ENCODE results near the gene FAM171A1. TPM values are rescaled to one million over a fixed set of nuclear protein-coding genes. Genes with fewer than 3 reads are reported as not detected.

Gene FAM171A1
- total RNA-seq, 1 donor from 2014 or later: 73.6 TPM

- TF ChIP-seq CTCF (IDR thresholded peaks at IDR 0.05; ENCODE audit: unreplicated experiment): no peak
- Mint-ChIP-seq H3K4me1 (peaks cover 8% of the 10 kb centered on the region), H3K27ac (no peak overlapping the region), H3K27me3 (ENCODE audit: low read depth) (no peaks in the 10 kb centered on the region), H3K36me3 (peaks cover 24% of the 10 kb centered on the region), H3K9me3 (peaks cover 20% of the 10 kb centered on the region), H3K4me3 (no peak overlapping the region)
- no peak for DNase-seq (ENCODE audit: low spot score in 2 of 2, unreplicated experiment in 2 of 2)
These were observed 145.6 kb downstream of the FAM171A1 start for GRCh38 chr10:15225511-15225910.

GRCh38 chr10:15224948-15225347 is 146.1 kb downstream of the FAM171A1 start:
- H3K27ac Mint-ChIP-seq: no peak overlapping the region
- H3K4me1 Mint-ChIP-seq: peaks cover 6% of the 10 kb centered on the region
- H3K36me3 Mint-ChIP-seq: peaks cover 28% of the 10 kb centered on the region
- H3K9me3 Mint-ChIP-seq: peaks cover 20% of the 10 kb centered on the region
- no peaks in the 10 kb centered on the region for H3K27me3 Mint-ChIP-seq (ENCODE audit: low read depth)
- no peak for TF ChIP-seq CTCF (IDR thresholded peaks at IDR 0.05; ENCODE audit: unreplicated experiment)
- DNase-seq (ENCODE audit: low spot score in 2 of 2, unreplicated experiment in 2 of 2): no peak
- H3K4me3 Mint-ChIP-seq: no peak overlapping the region

- no peak overlapping the region for H3K27ac Mint-ChIP-seq
- no peak for DNase-seq (ENCODE audit: low spot score in 2 of 2, unreplicated experiment in 2 of 2)
These were observed 147.9 kb downstream of the FAM171A1 start for GRCh38 chr10:15223174-15223573.

GRCh38 chr10:15222511-15222910 is 148.6 kb downstream of the FAM171A1 start:
- H3K4me3 Mint-ChIP-seq: no peak overlapping the region
- H3K27me3 Mint-ChIP-seq (ENCODE audit: low read depth): no peaks in the 10 kb centered on the region
- peaks cover 16% of the 10 kb centered on the region for H3K9me3 Mint-ChIP-seq
- DNase-seq (ENCODE audit: low spot score in 2 of 2, unreplicated experiment in 2 of 2): no peak
- peaks cover 6% of the 10 kb centered on the region for H3K4me1 Mint-ChIP-seq
- H3K27ac Mint-ChIP-seq: no peak overlapping the region
- peaks cover 33% of the 10 kb centered on the region for H3K36me3 Mint-ChIP-seq
- no peak for TF ChIP-seq CTCF (IDR thresholded peaks at IDR 0.05; ENCODE audit: unreplicated experiment)

More at GRCh38 chr10:15223174-15223573, 147.9 kb downstream of the FAM171A1 start:
- Mint-ChIP-seq H3K27me3 (ENCODE audit: low read depth) (no peaks in the 10 kb centered on the region), H3K4me1 (peaks cover 6% of the 10 kb centered on the region), H3K4me3 (no peak overlapping the region), H3K9me3 (peaks cover 16% of the 10 kb centered on the region), H3K36me3 (peaks cover 33% of the 10 kb centered on the region)
- no peak for TF ChIP-seq CTCF (IDR thresholded peaks at IDR 0.05; ENCODE audit: unreplicated experiment)

- peaks cover 6% of the 10 kb centered on the region for H3K4me1 Mint-ChIP-seq
- TF ChIP-seq CTCF (IDR thresholded peaks at IDR 0.05; ENCODE audit: unreplicated experiment): no peak
- H3K4me3 Mint-ChIP-seq: no peak overlapping the region
- H3K27me3 Mint-ChIP-seq (ENCODE audit: low read depth): no peaks in the 10 kb centered on the region
- H3K9me3 Mint-ChIP-seq: peaks cover 16% of the 10 kb centered on the region
- H3K27ac Mint-ChIP-seq: no peak overlapping the region
- H3K36me3 Mint-ChIP-seq: peaks cover 28% of the 10 kb centered on the region
- DNase-seq (ENCODE audit: low spot score in 2 of 2, unreplicated experiment in 2 of 2): no peak
These were observed 150.6 kb downstream of the FAM171A1 start for GRCh38 chr10:15220445-15220844.

GRCh38 chr10:15216700-15217099 is 154.4 kb downstream of the FAM171A1 start:
- Mint-ChIP-seq H3K36me3 (peaks cover 41% of the 10 kb centered on the region), H3K4me1 (peaks cover 6% of the 10 kb centered on the region), H3K27me3 (ENCODE audit: low read depth) (no peaks in the 10 kb centered on the region), H3K27ac (no peak overlapping the region), H3K9me3 (no peaks in the 10 kb centered on the region), H3K4me3 (no peak overlapping the region)
- DNase-seq (ENCODE audit: low spot score in 2 of 2, unreplicated experiment in 2 of 2): no peak
- TF ChIP-seq CTCF (IDR thresholded peaks at IDR 0.05; ENCODE audit: unreplicated experiment): no peak

All from mesothelial cell of epicardium (in vitro differentiated cells).